ENCODE measurements around the gene ACVR1. TPM values are rescaled to one million over a fixed set of nuclear protein-coding genes. Genes with fewer than 3 reads are reported as not detected.

ACVR1 gene
- total and polyA plus RNA-seq, 9 of the 15 experiments (the other 6 are each of a cell fraction or from before 2014, with no cell fraction given), result 3.8 to 14.3 (median 6.9) TPM

GRCh38 chr2:157744571-157745076 is 131.5 kb downstream of the ACVR1 start:
- no peak for FAIRE-seq
- H2AFZ ChIP-seq (ENCODE audit: low read depth, low read length), result no peak overlapping the region
- no peaks in the 10 kb centered on the region for H3K36me3 ChIP-seq (ENCODE audit: control insufficient read depth, insufficient read depth, low read length)
- ATAC-seq, result no peak
- no peak overlapping the region for H3K27ac ChIP-seq (ENCODE audit: extremely low read depth, low read depth, low read length)
- intact Hi-C loops (cut with micrococcal nuclease), result no loop called here
- peaks cover under 1 to 2% of the 10 kb centered on the region in 2 experiments; a peak in 2 of 5 replicates for H3K4me1 ChIP-seq (replicated peaks in 1 of 2; ENCODE audit: control insufficient read depth in 2 of 2, insufficient read depth in 2 of 2, low read length in 2 of 2)
- H3K4me3 ChIP-seq, result no peak overlapping the region
- H3K79me2 ChIP-seq (ENCODE audit: control insufficient read depth, insufficient read depth, low read length), result no peaks in the 10 kb centered on the region
- CTCF ChIA-PET (ENCODE audit: low intra/inter-chr PET ratio), result no interaction called here
- DNase-seq (ENCODE audit: extremely low read depth in 1 of 4, low spot score in 3 of 4), result no peak
- BruUV-seq (replicated peaks), result no TSS peak
- H3K9ac ChIP-seq (ENCODE audit: insufficient read depth in 1 of 2, low read depth in 2 of 2, low read length in 2 of 2), result no peak overlapping the region
- no peak overlapping the region for H3K4me2 ChIP-seq (ENCODE audit: insufficient read depth, low read length)
- POLR2A ChIA-PET, result no interaction called here
- no peaks in the 10 kb centered on the region for H3K9me3 ChIP-seq (replicated peaks; ENCODE audit: control insufficient read depth, insufficient read depth, low read depth, low read length)
- no peaks in the 10 kb centered on the region for H4K20me1 ChIP-seq (replicated peaks; ENCODE audit: control insufficient read depth, insufficient read depth, low read length)
- no peak for TF ChIP-seq GABPB1 (CRISPR knock-in tag; IDR thresholded peaks at IDR 0.05)
- no peak for TF ChIP-seq ZNF253 (CRISPR knock-in tag; conservative IDR thresholded peaks at IDR 0.05)
- no peak for TF ChIP-seq ZNF121 (CRISPR knock-in tag; conservative IDR thresholded peaks at IDR 0.05)
- no peak for TF ChIP-seq ILK (tag; IDR thresholded peaks at IDR 0.05; ENCODE audit: borderline replicate concordance, low read depth)
- no peak for TF ChIP-seq ZNF384 (IDR thresholded peaks at IDR 0.05; ENCODE audit: low read depth, low read length)
- TF ChIP-seq KAT8 (IDR thresholded peaks at IDR 0.05; ENCODE audit: low read depth), result no peak
- TF ChIP-seq MEF2D (tag; conservative IDR thresholded peaks at IDR 0.05; ENCODE audit: low read depth), result no peak
- no peak for TF ChIP-seq EZH2 (IDR thresholded peaks at IDR 0.05; ENCODE audit: borderline replicate concordance, low read depth, low read length)
- TF ChIP-seq PRPF4 (IDR thresholded peaks at IDR 0.05; ENCODE audit: insufficient read depth, low read depth, low read length, poor library complexity, severe bottlenecking), result no peak
- TF ChIP-seq AFF4 (CRISPR knock-in tag; IDR thresholded peaks at IDR 0.05), result no peak
- TF ChIP-seq ZNF561 (CRISPR knock-in tag; conservative IDR thresholded peaks at IDR 0.05), result no peak
- TF ChIP-seq EP300 (IDR thresholded peaks at IDR 0.05; ENCODE audit: low read length), result no peak
- no peak for TF ChIP-seq CLOCK (CRISPR knock-in tag; IDR thresholded peaks at IDR 0.05; ENCODE audit: borderline replicate concordance)
- H3K9me1 ChIP-seq (ENCODE audit: control insufficient read depth, insufficient read depth, low read length), result no peaks in the 10 kb centered on the region
- in situ Hi-C loops (cut with MboI), result no loop called here
- 86% methylated on average over 6 of the region's 6 CpGs for WGBS (ENCODE audit: insufficient coverage, low coverage, missing lambda C conversion rate)
- no peaks in the 10 kb centered on the region for H3K27me3 ChIP-seq (ENCODE audit: control insufficient read depth in 2 of 2, insufficient read depth in 2 of 2, low read length in 2 of 2)

Data from K562 (cell line).